ENCODE measurements around the gene SCN5A.

The SCN5A gene

DNA sequence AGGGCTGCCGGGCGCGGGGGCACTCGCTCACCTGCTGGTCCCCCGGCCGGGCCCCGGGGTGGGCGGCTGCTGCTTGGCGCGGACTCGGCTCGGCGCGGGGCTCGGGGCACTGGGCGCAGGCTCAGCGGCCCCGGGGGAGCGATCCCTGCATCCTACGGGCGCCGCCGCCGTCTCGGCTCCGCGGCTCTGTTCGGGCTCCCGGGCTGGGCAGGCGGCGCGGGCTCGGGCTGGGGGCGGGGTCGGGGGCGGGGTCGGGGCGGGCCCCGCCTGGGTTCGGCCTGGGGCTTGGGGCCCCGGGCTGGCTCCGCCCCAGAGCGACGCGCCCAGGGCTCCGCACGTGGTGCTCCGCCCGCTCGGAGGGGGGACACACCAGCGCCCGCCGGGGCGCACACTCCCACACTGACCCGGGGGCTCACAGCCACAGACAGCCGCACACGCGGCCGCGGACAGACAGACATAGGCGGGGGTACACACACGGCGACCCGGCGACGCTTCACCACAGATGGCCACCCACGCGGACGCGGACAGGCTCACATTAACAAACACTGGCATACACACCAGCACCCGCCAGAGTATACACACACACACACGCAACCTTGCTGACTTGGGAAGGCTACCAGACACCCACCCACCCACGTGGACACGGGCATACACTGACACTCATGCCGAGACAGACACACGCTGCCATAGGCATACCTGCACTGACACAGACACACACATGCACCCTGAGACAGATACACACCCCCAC is at the start of gene SCN5A:
Gene SCN5A, minus strand, starts transcription at position 188 of the 748 bp plus-strand sequence. CDS start 16,380 bp downstream, outside the sequence.
- no peak for DNase-seq (ENCODE audit: low read depth in 2 of 2)

DNA sequence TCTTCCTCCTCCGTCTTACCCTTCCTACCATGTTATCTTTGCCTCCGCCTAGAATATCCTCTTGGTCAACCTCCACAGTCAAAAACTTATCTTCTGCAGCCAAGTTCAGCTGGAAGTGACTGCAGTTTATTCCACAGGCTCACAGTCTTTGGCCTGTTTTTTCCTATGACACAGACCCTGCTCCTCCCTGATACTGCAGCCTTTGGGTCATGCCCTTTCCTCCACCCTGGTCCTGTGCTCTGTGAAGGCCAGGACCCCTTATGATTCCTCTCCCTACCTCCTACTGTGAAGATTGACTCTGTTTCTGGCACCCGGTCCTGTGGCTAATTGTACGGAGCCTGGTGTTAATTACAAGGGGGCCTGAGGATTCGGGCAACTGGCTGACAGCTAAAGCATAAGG is 49.3 kb upstream of the SCN5A start:
- DNase-seq (ENCODE audit: low read depth in 2 of 2), result no peak

DNA sequence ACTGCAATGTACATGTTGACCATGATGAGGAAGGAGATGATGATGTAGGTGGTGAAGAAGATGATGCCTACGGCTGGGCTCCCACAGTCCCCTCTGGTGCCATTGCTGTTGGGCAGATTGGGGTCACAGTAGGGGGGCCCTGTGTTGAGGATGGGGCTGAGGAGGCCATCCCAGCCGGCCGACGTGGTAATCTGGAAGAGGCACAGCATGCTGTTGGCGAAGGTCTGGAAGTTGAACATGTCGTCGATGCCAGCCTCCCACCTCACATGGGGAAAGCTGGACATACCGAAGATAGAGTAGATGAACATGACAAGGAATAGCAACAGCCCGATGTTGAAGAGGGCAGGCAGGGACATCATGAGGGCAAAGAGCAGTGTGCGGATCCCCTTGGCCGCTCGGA is 48.6 kb upstream of the SCN5A start:
- DNase-seq (ENCODE audit: low read depth in 2 of 2), result no peak

DNA sequence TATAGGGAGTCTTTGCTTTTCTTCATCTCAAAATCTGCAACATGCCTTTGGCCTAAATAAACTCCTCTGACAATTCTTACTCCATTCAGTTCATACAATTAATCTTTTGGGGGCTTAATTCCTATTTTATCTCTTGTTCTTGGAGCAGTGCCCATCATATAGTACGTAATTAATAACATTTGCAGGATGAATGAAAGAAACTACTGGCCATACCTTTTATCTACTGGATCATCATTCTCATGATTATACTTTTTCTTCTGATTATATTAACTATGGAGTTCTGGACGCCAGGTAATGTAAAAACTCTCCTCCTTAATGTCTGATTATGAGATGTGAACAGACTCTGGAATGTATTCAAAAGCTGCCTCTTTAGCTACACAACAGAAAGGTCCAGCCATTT is 46.5 kb upstream of the SCN5A start:
- DNase-seq (ENCODE audit: low read depth in 2 of 2), result no peak

DNA sequence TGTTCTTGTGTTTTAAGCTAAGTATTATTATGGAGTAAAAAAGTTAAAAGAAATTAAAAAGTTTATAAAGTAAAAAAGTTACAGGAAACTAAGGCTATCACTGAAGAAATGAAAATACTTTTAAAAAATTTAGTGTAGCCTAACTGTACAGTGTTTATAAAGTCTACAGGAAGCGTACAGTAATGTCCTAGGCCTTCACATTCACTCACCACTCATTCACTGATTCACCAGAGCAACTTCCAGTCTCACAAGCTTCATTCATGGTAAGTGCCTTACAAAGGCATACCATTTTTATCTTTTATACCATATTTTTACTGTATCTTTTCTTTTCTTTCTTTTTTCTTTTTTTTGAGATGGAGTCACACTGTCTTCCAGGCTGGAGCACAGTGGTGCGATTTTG is 40.7 kb upstream of the SCN5A start:
- DNase-seq (ENCODE audit: low read depth in 2 of 2), result no peak

DNA sequence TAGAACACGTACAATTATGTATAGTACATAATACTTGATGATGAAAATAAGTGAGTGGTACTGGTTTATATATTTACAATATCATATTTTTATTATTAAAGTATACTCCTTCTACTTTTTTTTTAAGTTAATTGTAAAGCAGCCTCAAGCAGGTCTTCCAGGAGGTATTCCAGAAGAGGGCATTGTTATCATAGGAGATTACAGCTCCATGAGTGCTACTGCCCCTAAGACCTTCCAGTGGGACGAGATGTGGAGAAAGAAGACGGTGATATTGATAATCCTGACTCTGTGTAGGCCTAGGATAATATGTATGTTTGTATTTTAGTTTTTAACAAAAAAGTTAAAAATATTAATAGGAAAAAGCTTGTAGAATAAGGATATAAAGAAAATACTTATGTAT is 40.3 kb upstream of the SCN5A start:
- DNase-seq (ENCODE audit: low read depth in 2 of 2), result no peak

DNA sequence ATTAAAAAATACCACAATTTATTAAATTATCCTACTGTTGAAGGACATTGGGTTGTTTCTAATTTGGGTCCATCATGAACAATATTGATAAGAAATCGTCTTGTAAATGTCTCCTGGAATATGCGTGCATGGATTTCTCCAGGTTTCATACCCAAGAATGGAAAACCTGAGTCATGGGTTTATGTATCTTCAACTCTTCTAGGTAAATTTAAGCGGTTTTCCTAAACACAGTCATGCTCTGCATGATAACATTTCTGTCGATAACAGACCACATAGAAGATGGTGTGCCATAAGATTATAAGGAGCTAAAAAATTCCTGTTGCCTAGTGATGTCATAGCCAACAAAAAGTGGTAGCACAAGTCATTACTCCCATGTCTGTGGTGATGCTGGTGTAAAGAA is 39.9 kb upstream of the SCN5A start:
- no peak for DNase-seq (ENCODE audit: low read depth in 2 of 2)

GRCh38 chr3:38687321-38687720 is 37.8 kb upstream of the SCN5A start:
- DNase-seq (ENCODE audit: low read depth in 2 of 2), result no peak

- no peak for DNase-seq (ENCODE audit: low read depth in 2 of 2)
These were observed 35.1 kb upstream of the SCN5A start for GRCh38 chr3:38684546-38684945.

DNA sequence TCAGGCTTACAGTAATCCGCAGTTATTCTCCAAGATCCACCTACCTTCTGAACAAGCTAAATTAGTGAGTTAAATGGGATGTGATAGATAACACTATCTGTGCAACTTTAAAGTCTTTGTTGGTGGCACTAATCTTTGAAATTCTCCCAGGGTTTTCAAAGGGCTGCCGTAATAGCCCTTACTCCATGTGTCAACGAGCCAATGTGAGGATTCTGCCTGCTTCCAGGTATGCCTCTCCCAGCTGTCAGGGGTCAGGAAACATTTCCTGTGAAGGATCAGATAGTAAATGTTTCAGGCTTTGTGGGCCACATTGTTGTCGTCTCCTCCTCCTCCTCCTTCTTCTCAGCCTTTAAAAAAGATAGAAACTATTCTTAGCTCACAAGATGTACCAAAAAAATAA is 20.2 kb upstream of the SCN5A start:
- no peak for DNase-seq (ENCODE audit: low read depth in 2 of 2)

- DNase-seq (ENCODE audit: low read depth in 2 of 2), result no peak
These were observed 13.1 kb upstream of the SCN5A start for GRCh38 chr3:38662544-38662943.

GRCh38 chr3:38658841-38659240 is 9.4 kb upstream of the SCN5A start:
- DNase-seq (ENCODE audit: low read depth in 2 of 2), result no peak

DNA sequence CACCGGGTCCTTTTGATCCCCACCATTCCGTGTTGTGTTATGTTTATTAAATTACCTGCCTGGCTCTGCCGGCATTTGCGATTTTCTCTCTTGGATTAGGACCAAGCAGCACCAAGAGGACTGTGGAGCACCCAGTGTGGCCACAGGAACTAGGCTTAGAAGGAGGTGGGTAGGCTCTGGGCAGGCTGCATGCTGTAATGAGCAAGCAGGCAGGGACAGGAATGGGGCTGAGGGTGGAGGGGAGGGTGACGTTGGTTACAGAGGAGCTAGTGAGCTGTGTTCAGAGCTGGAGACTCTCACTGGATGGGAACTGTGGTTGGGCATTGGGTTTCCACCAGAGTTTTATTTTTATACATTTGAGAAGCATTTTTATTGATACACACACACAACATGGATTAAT is 7.9 kb upstream of the SCN5A start:
- no peak for DNase-seq (ENCODE audit: low read depth in 2 of 2)

DNA sequence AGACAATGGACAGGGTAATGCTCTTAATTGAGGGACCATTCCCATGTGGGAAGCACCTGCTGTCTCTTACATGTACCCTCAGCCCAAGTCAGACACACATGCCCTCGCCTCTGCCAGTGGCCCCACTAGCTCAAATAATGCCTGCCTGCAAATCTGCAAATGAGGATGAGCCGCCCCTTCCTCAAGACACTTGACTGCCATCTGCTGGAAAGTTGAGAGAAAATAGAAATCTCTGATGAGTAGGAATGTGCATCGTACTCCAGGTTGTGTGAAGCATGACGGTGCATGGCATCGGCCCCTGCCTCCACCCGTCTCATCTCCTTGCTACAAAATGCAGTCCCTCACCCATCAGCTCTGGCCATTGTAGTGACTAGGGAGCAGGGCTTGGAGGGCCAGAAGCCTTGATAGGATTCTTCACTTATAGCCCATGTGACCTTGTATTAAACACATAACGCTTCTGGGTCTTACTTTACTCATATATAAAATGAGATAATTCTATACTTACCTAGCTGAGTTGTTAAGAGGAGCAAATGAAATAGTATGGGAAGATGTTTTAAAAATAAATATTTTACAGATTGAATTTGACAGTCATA is 6.3 kb upstream of the SCN5A start:
- no peak for DNase-seq (ENCODE audit: low read depth in 2 of 2)

DNA sequence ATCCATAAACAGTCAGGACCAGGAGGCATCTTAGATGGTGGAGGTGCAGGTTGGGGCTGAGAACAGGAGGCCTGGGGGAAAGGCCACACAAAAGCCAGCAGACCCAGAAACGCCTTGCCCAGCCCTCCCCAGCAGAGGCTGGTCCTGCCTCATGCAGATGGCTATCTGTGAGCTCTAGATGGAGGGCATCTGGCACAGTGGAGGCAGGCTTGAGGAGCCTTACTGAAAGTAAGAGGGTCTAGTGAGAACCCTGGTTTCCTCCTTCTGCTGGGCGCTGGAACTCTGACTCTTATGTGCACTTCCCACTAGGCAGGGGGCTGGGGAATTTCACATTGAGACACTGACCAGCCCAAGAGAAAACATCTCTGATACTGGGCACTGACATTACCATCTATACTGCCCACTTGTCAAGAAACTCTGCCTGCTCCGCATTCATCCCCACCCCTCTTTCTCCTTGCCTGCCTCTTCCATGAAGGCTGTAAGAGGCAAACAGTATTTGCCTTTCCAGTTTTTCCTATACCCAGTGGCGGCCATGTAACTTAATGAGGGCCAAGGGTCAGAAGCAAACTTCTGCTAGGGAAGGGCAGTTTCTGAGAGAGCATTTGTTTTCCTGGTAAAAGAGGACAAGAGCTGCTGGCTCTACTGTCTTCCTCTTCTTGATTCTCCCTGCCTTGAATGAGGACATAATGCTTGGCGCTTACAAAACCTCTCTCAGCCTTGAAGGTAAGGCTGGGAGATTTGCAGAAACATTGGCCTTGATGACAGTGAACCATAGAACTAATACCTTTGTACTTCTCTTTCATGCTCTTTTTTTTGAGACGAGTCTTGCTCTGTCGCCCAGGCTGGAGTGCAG is 4.4 kb upstream of the SCN5A start:
- DNase-seq (ENCODE audit: low read depth in 2 of 2), result no peak

- DNase-seq (ENCODE audit: low read depth in 2 of 2), result no peak
These were observed 3.4 kb upstream of the SCN5A start for GRCh38 chr3:38652934-38653333.

DNA sequence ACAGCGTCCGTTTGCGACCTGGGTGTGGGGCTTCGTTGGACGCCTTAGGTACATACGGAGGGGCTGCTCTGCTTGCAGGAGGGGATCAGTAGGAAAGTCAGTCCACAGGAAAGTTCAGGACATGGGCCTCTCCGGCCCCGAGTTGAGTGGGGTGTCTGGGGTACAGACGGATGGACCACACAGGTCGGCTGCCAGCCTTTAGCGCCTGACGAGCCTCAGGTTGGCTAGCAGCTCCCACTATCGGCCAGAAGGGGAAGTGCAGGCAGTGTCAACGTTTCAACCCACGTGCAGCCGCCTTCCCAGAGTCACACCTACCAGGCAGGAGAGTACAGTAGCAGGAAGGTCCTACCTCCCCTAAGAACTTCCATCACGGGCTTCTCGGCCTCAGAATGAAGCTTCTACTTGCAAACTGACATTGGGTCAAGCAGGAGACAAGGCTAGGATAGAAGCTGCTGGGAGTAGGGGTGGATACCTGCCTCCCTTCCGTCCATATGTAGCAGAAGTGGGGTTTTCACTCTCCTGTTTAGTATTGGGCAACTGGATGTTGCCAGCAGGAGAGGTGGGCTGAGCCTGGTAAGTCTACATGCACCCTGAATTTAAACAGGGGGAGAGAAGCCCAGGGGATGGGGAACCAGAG is 1.8 kb upstream of the SCN5A start:
- DNase-seq (ENCODE audit: low read depth in 2 of 2), result no peak

- DNase-seq (ENCODE audit: low read depth in 2 of 2), result no peak
These were observed 913 bp upstream of the SCN5A start for GRCh38 chr3:38650248-38650951.

DNA sequence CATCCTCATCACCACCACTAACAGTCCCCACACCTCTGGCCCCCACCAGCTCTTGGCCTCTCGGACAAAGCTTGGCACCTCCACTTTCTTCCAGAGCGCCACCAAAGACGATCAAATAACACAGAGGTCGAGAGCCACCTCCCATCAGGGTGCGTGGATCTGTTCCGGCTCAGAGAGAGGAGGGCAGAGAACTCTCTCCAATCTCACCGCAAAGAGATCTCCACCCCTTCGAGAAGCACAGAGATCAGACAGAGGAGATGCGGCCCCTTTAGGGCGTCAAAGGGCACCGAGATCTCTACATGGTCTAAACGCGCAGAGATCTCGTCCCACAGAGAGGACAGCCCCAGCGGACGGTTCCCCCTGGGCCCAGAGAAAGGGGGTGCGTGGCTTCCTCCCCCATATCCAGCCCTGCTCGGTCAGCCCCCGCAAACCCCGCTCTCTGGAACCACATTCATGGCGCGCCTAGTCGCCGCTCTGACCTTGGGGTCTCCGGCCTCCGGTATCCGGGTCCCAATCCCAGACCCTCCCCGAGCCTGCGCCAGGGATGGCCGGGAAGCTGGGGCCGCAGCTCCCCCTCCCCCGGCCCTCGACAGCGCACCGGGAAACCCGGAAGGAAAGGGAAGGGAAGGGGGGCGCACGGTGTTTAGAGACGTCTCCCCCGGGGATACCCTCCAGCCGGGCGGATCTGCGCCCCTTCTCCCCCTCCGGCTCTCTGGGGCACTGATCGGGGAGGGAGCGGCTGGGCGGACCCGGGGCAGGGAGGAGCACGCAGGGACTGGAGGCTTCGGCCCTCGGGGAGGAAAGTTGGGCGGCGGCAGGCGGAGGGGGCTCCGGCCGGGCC is 608 bp downstream of the SCN5A start:
- no peak for DNase-seq (ENCODE audit: low read depth in 2 of 2)

- no peak for DNase-seq (ENCODE audit: low read depth in 2 of 2)
These were observed 1.3 kb downstream of the SCN5A start for GRCh38 chr3:38648024-38648658.

All from fibroblast of skin of left biceps (primary cell).